DND-41 (cell line): ENCODE measurements around the gene GATA2.

Experiments used
- CTCF ChIP-seq: IDR thresholded peaks from 2 replicates; pipeline ENCODE4 v1.5.1; 2012; ENCODE audit warnings: borderline replicate concordance, low read length, moderate library complexity, mild to moderate bottlenecking; ENCODE audit not compliant: poor library complexity, severe bottlenecking; ENCODE audit errors: extremely low read depth
- EZH2 ChIP-seq: IDR thresholded peaks from 3 replicates; pipeline ENCODE4 v1.6.1; 2012; ENCODE audit warnings: borderline replicate concordance, low read depth, mild to moderate bottlenecking, moderate library complexity, low read length, inconsistent platforms; ENCODE audit not compliant: severe bottlenecking

DNA sequence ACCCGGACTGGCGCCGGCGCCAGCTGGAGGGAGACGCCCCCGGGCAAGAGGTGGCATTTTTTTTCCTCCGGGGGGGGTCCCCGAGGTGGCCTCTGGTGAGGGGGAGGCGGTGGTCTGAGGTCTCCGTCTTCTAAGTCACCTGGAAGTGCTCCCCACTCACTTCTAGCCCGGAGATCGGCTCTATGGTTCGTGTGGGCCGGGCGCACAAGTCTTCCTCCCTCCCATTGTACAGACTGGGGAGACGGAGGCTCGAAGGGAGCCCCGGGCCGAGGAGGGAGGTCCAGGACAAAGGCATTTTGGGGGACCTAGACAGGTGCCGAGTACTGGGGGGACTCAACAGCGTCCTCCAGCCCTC, 4.4 kb downstream of the GATA2 start:
- TF ChIP-seq CTCF: no peak
- no peak for TF ChIP-seq EZH2
